HuH-7.5 (cell line): ENCODE results near the gene MECP2.
"Not testable (repeated sequence)": the region's sequence is repeated elsewhere in the genome, so short reads cannot be mapped to it uniquely, and the experiment has no call there.

Experiments used
- DNase-seq: peaks from one replicate; pipeline ENCODE4 v3.0.0; 2011; ENCODE audit warnings: low spot score

MECP2 gene

GRCh38 chrX:154016366-154017076, 81.0 kb downstream of the MECP2 start:
- DNase-seq, result no peak

DNA sequence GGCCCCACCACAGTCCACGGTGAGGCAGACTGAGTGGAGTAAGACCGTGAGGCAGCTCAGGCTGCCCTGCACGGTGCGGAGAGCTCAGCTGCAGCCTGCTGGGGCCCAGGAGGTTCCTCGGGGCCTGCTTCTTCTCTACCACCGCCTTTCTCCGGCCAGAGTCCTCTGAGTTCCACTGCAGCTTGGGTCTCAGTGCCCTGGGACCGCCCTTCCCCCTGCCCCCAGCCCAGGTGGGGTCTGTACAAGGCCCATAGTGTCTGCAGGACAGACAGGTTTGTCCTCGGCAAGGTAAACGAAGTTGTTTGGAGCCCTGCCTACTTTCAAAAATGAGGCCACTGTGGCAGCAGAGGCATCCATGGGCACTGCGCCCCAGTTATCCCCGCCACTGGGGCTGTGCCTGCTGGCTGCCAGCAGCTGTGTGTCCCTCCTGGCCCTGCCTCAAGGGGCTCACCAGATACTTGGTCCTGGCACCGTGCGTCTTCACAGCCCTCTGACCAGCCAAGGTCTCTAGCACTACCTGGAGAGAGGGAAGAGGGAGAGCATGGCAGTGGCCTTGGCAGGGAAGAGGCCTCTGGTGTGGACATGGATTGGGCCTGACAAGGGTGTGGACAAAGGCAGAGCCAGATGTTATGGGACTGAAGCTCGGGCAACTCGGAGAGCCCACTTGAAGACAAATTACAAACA, 81.8 kb downstream of the MECP2 start:
- DNase-seq, result no peak

DNA sequence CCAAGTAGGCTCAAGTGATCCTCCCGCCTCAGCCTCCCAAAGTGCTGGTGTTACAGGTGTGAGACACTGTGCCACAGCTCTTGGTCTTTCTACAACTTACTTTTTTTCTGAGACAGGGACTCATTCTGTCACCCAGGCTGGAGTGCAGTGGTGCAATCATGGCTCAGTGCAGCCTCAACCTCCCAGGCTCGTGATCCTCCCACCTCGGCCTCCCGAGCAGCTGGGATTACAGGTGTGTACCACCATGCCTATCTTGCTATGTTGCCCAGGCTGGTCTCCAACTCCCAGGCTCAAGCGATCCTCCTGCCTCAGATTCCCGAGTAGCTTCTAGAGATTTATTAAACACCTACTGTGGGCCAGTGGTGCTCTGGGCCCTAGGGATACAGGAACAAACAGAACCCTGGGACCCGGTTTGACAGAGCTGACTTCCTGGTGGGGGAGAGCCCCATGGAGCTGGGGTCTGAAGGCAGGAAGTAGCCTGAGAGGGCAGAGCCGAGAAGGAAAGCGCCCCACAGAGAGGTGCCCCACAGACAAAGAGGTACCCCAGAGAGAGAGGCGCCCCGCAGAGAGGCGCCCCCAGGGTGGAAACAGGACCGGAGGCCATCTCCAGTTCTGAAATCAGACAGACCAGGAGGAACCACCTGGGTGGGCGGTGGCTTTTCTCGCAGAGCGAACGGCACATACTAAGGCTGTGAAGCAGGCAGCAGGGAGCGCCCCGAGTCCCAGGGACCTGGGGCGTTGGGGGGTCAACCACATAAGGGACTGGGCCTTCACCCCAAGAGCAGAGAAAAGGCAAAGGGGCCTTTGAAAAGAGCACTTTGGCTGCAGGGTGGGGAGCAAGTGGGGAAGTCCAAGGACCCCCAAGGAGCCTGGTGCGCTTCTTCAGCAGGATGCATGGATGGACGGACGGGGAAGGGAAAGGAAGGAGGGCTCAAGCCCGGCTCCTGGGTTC, 82.8 kb downstream of the MECP2 start:
- DNase-seq, result no peak

GRCh38 chrX:154013614-154014360, 83.7 kb downstream of the MECP2 start:
- peak; percentile 58 for DNase-seq

- no peak for DNase-seq
Observed at GRCh38 chrX:154013001-154013421, 84.5 kb downstream of the MECP2 start.

DNA sequence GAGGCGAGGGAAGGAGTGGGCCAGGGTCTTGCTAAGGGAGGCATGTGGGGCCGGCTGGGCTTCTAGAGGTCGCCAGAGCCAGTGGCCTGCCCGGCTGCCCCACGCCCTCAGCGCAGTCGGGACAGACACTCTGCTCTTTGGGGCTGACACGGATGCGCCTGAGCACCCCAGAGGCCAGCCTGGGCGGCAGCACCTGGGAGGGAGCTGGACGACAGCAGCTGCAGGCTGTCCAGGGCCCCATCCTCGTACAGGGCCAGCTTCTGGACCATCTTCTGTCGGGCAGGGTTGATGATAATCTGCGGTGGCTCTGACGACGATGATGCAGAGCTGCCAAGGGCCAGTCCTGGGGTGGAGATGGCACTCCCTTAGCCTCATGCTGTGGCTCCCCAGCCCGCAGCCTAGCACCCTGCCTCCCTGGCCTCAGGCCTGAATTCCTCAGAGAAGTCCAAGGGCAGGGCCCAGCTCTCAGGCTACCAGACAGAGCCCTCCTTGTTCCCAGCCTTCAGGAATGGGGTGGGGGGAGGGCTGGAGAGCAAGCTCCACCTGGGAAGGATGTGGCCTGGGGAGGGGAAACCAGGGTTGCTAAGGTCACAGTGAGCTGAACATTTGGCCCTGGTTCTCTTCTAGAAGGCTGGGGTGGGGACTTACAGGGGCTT, 85.1 kb downstream of the MECP2 start:
- no peak for DNase-seq

DNA sequence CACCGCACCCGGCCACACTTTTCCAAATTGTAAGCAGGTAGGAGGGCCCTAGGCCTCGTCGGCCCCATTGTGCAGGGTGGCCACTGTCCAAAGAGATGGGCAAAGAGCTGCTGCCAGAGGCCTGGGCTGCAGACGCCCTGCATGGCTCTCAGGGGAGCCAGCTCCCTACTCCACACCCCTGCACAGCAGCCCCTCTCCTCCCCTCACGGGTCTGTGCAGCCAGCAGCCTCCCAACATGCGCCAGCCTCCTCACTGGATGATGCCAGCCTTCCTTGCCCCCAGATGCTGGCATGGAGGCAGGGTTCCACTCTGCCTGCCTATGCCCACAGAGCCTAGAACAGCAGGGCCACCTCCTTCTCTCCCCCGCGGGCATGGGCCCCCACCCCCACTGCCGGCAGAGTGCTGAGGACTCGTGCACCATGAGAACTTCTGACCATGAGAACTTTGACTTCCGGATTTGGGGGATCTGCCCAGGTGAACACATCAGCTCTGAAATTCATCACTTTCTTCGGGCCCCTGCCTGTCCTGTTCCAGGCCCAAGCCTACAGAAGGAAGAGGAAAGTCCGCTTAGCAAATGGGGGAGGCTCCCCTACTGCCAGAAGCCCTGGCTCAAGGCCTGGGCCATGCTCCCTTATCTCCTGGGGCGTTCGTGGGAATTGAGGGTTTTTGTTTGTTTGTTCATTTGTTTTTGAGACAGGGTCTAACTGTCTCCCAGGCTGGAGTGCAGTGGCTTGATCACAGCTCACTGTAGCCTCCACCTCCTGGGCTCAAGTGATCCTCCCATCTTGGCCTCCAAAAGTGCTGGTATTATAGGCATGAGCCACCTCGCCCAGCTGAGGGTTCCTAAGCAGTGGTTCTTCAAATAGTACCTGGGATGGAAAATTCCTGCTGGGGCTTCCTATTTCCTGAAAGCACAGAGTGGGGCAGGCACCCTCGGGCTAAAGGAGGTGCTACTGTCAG, 85.9 kb downstream of the MECP2 start:
- no peak for DNase-seq

DNA sequence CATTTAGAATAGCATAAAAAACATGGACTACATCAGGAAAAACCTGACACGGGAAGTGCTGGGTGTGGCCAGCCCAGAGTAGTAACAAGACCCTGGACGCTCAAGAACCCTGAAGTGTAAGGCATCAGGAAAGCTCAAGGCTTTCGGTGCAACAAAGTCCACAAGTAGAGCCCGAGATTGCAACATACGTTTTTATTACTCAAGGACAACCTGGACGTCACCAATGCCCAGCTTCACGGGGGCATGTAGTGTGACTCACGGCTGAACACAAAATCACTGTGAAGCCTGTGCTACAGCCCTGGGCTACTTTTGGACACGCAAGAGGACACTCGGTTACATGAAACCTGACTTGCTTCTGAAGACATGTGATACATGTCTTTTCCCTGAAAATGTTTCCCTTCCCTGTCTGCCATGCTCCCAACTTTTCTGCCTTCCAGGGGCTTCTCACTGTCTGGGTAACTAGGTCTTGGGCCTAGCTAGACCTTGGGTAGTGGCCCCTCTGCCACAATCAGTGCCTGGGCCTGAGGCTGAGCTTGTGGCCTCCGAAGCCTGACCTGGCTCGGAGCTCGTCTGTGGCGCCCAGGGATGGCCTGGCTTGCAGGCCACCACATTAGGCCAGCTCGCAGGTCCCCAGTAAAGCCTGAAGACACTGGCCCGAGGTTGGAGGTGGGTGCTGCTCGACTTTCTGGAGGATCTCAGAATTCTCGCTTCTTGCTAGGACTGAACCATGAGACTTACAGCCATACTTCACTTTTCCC, 87.0 kb downstream of the MECP2 start:
- DNase-seq, result no peak

DNA sequence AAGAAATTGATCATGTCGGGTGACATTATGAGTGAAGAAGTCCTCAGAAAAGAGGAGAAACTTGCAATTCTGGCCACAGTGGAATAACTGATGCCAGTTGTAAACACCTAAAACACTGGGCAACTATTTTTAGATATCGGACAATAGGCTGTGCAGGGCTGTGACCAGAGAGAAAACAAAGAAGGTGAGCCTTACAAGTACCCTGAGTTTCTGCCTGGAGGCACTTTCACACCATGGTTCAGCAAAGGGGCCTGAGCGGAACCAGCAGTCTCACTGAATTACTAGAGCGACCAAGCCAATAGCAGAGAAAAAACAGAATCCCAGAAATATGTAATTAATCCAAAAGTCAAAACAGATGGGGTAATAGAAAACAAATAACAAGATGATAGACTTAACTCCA, 89.0 kb downstream of the MECP2 start:
- DNase-seq, result no peak

DNA sequence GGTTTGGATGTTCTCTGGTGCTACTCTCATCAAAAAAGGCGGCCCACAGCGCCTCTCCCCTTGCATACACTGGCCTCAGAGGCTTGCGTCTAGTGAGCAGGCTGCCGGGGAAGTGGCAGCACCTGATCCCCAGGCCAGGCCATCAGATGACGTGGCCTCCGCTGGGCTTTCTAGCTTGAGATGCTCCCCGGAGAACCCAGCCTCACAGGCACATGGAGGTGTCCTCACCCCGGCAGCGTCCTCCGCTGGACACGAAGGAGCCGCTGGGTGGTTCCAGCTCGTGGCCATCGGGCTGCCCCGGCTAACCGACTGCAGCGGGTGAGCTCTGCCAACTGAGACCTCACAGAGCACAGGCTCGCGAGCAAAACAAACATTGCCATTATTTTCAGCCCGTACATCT, 90.6 kb downstream of the MECP2 start:
- DNase-seq, result no peak

DNA sequence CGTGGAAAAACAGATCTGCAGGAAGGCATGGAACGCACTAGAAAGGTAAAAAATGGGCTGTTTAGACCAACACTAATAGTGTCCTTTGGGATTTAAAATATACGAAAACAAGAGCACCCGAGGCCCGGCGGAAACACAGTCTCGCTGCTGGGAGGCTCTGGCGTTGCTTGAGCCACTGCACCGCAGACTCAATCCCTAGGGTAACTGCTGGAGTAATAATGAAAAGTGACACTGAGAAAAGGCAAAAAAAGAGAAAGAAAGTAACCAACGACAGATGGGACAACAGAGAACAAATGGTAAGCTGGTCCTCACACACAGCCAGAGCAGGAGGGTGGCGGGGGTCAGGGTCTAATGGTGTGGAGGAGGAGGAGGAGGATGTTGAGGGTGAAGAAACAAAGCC, 93.2 kb downstream of the MECP2 start:
- DNase-seq, result no peak

DNA sequence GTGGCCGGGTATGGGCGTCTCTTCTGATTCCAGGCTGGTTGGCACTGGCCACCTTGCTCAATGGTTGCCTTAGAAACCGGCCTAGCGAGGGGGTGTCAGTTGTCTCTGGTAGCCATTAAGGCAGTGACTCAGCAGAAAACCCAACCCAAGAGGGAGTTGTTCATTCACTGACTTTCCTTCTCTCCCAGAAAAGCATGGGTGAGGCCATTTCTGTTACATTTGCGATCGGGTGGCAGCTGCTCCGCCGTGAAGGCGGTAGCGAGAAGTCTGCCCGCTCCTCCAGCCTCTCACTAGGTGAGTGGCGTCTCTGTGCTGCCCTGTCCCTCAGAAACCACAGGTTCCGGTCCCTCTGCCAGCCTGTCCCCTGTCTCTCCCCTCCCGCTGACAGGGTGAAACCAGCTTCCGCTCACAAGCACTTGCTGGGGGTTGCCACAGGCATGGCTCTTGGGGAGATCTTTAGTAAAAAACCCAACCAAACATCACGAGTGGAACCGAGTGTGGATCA, 95.2 kb downstream of the MECP2 start:
- DNase-seq, result no peak

DNA sequence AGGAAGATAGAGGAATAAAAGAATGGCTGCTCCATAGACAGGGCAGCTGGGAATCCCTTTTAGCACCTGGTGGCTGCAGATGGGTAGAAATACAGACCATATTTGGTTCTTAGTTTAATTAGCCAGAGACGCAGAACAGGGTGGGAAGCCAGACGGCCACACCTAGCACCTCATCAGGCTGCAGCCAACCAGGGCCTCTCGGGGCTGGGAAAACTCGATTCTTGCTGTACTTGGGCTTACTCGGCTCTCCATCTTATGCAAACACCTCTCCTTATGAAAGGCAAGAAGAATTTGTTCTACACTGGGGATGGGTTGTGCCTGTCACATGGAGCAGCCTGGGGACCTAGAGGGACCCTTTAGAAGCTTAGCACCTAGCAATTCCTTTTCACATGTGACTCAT, 97.5 kb downstream of the MECP2 start:
- no peak for DNase-seq

- no peak for DNase-seq
Observed at GRCh38 chrX:153999359-154000037, 98.0 kb downstream of the MECP2 start.

DNA sequence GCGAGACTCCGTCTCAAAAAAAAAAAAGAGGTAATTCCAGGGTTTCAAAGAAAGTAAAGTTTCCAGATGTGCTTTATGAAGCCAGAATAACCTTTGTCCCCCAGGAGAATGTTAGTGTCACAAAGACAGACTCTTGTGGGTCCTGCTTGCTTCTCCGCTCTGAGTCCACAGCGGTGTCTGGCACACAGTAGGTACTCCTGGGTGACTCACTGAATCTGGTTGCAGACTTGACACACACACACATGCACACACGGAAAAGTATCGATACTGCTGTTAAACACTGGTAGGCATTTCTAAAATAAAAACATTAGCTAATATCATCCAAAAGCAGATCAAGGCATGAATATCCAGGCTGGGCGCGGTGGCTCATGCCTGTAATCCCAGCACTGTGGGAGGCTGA, 102.0 kb downstream of the MECP2 start:
- DNase-seq, result no peak

DNA sequence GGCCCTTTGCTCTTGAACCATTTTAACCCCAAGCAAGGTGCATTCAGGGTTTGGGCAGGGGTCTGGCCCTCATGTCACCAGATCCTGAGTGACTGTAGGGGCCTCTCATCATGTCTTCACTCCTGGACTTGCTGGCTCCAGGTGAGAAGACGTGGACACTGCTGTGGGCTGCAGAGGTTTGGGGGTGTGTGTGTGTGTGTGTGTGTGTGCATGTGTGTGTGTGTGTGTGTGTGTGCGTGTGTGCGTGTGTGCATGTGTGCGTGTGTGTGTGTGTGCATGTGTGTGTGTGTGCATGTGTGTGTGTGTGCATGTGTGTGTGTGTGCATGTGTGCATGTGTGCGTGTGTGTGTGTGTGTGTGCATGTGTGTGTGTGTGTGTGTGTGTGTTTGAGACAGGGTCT, 103.1 kb downstream of the MECP2 start:
- DNase-seq, result not testable (repeated sequence)

GRCh38 chrX:153993978-153994377, 103.5 kb downstream of the MECP2 start:
- no peak for DNase-seq

- no peak for DNase-seq
Observed at GRCh38 chrX:153993079-153993478, 104.4 kb downstream of the MECP2 start.

DNA sequence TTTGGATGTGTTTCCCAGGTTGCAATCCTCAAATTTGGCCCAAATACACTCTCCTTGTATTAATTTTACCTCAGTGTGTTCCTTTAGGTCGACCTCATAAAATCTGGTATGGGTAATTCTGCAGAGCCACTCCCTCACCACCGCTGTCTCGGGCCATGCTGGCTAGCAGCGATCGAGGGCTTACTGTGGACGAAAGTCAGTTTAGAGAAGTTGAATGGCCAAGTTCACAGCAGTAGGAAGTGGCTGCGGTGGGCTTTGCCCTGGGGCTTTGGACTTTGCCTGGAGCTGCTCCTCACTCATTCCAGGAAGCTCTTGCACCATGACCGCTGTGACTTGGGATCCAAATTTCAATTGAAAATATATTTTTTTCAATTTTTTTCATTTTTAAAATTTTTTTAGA, 105.3 kb downstream of the MECP2 start:
- DNase-seq, result no peak
